ENCODE data around the gene AREL1.

DNA sequence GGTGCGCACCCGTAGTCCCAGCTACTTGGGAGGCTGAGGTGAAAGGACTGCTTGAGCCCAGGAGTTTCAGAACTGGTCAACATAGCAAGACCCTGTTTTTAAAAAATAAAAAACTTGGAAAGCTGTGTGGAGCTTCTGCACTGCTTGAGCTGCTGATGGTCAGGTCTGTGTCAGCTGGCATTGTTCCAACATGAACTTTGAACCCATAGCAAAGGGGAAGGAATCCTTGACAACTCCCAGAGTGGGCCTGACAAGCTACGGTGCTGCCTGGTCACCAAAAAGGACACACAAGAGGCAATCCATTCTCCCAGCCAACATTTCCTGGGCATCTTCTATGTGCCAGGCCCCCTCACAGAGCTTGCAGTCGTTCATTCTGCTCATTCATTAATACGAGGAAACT lies 84.5 kb downstream of the AREL1 start:
- TF ChIP-seq, protein P1, sequence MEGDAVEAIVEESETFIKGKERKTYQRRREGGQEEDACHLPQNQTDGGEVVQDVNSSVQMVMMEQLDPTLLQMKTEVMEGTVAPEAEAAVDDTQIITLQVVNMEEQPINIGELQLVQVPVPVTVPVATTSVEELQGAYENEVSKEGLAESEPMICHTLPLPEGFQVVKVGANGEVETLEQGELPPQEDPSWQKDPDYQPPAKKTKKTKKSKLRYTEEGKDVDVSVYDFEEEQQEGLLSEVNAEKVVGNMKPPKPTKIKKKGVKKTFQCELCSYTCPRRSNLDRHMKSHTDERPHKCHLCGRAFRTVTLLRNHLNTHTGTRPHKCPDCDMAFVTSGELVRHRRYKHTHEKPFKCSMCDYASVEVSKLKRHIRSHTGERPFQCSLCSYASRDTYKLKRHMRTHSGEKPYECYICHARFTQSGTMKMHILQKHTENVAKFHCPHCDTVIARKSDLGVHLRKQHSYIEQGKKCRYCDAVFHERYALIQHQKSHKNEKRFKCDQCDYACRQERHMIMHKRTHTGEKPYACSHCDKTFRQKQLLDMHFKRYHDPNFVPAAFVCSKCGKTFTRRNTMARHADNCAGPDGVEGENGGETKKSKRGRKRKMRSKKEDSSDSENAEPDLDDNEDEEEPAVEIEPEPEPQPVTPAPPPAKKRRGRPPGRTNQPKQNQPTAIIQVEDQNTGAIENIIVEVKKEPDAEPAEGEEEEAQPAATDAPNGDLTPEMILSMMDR (IDR thresholded peaks at IDR 0.05; ENCODE audit: insufficient read depth, low read depth, low read length) = no peak
- no peak for TF ChIP-seq EZH2 (IDR thresholded peaks at IDR 0.05; ENCODE audit: insufficient read depth, low read length)

Data from astrocyte (in vitro differentiated cells and primary cell).